ENCODE results near the gene LMO7. TPM values are rescaled to one million over a fixed set of nuclear protein-coding genes. Genes with fewer than 3 reads are reported as not detected.

The LMO7 gene
- total RNA-seq, 1 experiment from 2014 or later = 20.4 TPM

- Histone ChIP-seq H3K23me2 (ENCODE audit: insufficient read length, low read depth, low read length, poor library complexity, severe bottlenecking) (peaks cover 12% of the 10 kb centered on the region), H4K5ac (ENCODE audit: insufficient read length, low read depth, low read length) (no peak overlapping the region), H3K9ac (ENCODE audit: extremely low read depth, insufficient read length, low read length) (no peak overlapping the region), H2AFZ (ENCODE audit: low read length) (no peak overlapping the region), H3K4me2 (ENCODE audit: insufficient read depth, insufficient read length, low read length) (no peak overlapping the region), H3T11ph (ENCODE audit: low read length) (no peak overlapping the region), H3K27ac (ENCODE audit: insufficient read length, low read depth, low read length) (no peak overlapping the region), H3K23ac (ENCODE audit: insufficient read length, low read depth, low read length) (no peak overlapping the region), H4K91ac (ENCODE audit: insufficient read length, low read depth, low read length) (no peak overlapping the region), H3K4me1 (ENCODE audit: insufficient read depth, low read length) (peaks cover 3% of the 10 kb centered on the region; the same call in 1 of the 2 replicates), H4K20me1 (ENCODE audit: control insufficient read depth, insufficient read depth, insufficient read length) (no peaks in the 10 kb centered on the region), H3K79me1 (ENCODE audit: insufficient read depth, low read depth, low read length, poor library complexity, severe bottlenecking) (no peaks in the 10 kb centered on the region), H2BK15ac (ENCODE audit: low read depth, low read length) (no peak overlapping the region), H4K8ac (replicated peaks; ENCODE audit: insufficient read length, low read depth, low read length) (no peak overlapping the region), H3K18ac (ENCODE audit: insufficient read length, low read depth, low read length) (no peak overlapping the region), H2BK120ac (ENCODE audit: low read depth, low read length, poor library complexity, severe bottlenecking) (no peak overlapping the region), H3K56ac (ENCODE audit: insufficient read length, low read depth, low read length) (no peak overlapping the region), H2BK12ac (ENCODE audit: insufficient read length, low read depth, low read length) (no peak overlapping the region), H2AK5ac (ENCODE audit: insufficient read length, low read length) (no peak overlapping the region), H3K79me2 (ENCODE audit: insufficient read depth, low read length) (no peaks in the 10 kb centered on the region), H3K9me3 (ENCODE audit: control insufficient read depth, low read depth, low read length) (no peaks in the 10 kb centered on the region), H2BK20ac (ENCODE audit: low read depth, low read length, poor library complexity, severe bottlenecking) (no peak overlapping the region), H3K27me3 (ENCODE audit: insufficient read depth, low read length) (no peaks in the 10 kb centered on the region; the same call in 1 of the 2 replicates), H3K14ac (ENCODE audit: insufficient read depth, low read length) (no peak overlapping the region), H3K4ac (ENCODE audit: low read depth, low read length) (no peak overlapping the region), H2BK5ac (ENCODE audit: insufficient read length, low read length) (no peak overlapping the region)
- WGBS (ENCODE audit: extremely low coverage, insufficient read length, low lambda C conversion rate) = no CpG with 5 or more reads among the region's 2 CpGs
- Mint-ChIP-seq H3K4me1 (peaks cover 12 to 14% of the 10 kb centered on the region in 2 experiments), H3K4me3 (no peak overlapping the region), H3K36me3 (ENCODE audit: insufficient read depth in 1 of 3, low read depth in 3 of 3) (no peaks in the 10 kb centered on the region), H3K27me3 (ENCODE audit: low read depth) (peaks cover 28% of the 10 kb centered on the region), H3K27ac (no peak overlapping the region), H3K9me3 (no peaks in the 10 kb centered on the region)
- no peak for TF ChIP-seq CTCF (conservative IDR thresholded peaks at IDR 0.05)
- no peak for DNase-seq
Observed at GRCh38 chr13:75633285-75633684, 2.8 kb upstream of the LMO7 start.
